Stimulated activated CD8-positive, alpha-beta memory T cell treated with anti-CD3 and anti-CD28 coated beads, Interleukin-15, amount 100 ng/mL, for 24 hours (primary cell): ENCODE results near the gene NONO.
"Not testable (repeated sequence)": the region's sequence is repeated elsewhere in the genome, so short reads cannot be mapped to it uniquely, and the experiment has no call there.

ENCODE experiments used
- DNase-seq: peaks from one replicate; pipeline ENCODE4 v3.0.0-alpha.2; 2020; ENCODE audit warnings: low read depth

NONO gene

GRCh38 chrX:71283403-71284143, at the start of gene NONO:
Gene NONO (plus strand): TSS chrX:71283635. CDS start chrX:71290638, 7,003 bp downstream.
- peak; percentile 34 for DNase-seq

DNA sequence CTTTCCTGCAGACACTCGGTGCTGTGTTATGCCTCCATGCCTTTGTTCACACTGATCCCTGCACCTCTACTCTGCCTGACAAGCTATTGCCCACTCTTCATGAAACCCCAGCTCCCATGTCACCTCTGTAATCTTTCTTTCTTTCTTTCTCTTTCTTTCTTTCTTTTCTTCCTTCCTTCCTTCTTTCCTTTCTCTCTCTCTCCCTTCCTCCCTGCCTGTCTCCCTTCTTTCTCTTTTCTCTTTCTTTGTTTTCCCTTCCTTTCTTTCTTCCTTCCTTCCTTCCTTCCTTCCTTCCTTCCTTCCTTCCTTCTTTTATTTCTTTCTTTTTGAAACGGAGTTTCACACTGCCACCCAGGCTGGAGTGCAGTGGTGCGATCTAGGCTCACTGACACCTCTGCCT, 48.0 kb upstream of the NONO start:
- DNase-seq = no peak

DNA sequence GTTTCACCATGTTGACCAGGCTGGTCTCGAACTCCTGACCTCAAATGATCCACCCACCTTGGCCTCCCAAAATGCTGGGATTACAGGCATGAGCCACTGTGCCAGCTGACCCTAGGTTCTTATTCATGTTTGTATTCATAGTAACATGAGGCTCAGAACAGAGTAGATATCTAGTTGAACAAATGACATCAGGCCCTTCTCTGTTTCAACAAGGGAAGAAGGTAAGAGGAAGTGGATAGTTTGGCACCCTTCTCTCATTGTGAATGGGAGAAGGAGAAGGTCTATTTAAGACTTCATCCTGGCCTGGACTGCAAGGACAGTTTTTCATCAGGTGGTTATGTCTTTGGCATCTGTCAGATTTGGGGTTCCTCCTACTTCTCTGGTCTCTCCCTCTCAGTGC, 46.6 kb upstream of the NONO start:
- no peak for DNase-seq

DNA sequence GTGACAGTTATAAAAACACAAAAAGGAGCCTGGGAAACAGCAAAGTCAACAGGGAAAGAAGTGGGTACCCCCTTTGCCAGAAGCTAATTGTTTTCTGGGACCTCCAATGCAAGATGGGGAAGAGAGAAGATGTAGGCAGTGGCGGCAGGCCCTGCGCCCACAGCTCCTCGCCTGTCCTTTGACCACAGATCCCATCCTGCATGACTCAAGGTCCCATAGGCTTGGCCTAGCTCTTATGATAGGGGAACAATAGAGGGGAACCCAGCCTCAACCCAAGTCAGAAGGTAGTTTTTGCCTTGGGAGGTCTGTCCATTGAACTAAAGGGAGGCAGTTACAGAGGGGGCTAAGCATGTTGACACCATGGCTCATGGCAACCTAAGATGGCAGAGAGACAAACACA, 43.7 kb upstream of the NONO start:
- no peak for DNase-seq

GRCh38 chrX:71241301-71241700, 42.1 kb upstream of the NONO start:
- DNase-seq = no peak

- DNase-seq = no peak
Measured at GRCh38 chrX:71244359-71245128, 38.9 kb upstream of the NONO start.

- DNase-seq = no peak
Measured at GRCh38 chrX:71245159-71245558, 38.3 kb upstream of the NONO start.

GRCh38 chrX:71250841-71251240, 32.6 kb upstream of the NONO start:
- no peak for DNase-seq

GRCh38 chrX:71251466-71251973, 31.9 kb upstream of the NONO start:
- DNase-seq = no peak

- DNase-seq = no peak
Measured at GRCh38 chrX:71252221-71252620, 31.2 kb upstream of the NONO start.

GRCh38 chrX:71253253-71254091, 30.0 kb upstream of the NONO start:
- DNase-seq = no peak

GRCh38 chrX:71254092-71254963, 29.1 kb upstream of the NONO start, which contains the start of gene ZMYM3:
Gene ZMYM3 (minus strand): TSS chrX:71254140. CDS start chrX:71253255, 885 bp downstream.
- DNase-seq = peak; percentile 49

GRCh38 chrX:71256051-71256450, 27.4 kb upstream of the NONO start:
- no peak for DNase-seq

GRCh38 chrX:71256856-71257255, 26.6 kb upstream of the NONO start:
- no peak for DNase-seq

- not testable (repeated sequence) for DNase-seq
Measured at GRCh38 chrX:71268624-71269023, 14.8 kb upstream of the NONO start.

DNA sequence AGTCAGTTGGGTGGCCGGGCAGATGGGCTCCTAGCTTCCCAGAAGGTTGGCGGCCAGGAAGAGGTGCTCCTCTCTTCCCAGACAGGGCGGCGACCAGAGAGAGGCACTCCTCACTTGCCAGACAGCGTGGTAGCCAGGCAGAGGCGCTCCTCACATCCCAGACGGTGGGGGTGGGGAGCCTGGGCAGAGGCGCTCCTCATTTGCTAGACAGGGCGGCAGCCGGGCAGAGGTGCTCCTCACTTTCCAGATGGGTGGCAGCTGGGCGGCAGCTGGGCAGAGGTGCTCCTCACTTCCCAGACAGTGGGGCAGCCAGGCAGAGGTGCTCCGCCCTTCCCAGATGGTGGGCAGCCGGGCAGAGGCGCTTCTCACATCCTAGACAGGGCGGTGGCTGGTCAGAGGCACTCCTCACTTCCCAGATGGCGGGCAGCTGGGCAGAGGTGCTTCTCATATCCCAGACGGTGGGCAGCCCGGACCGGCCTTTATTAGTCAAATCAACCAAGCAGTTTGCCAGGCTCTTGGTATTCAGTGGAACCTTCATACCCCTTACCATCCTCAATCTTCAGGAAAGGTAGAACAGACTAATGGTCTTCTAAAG, 13.5 kb upstream of the NONO start:
- no peak for DNase-seq

GRCh38 chrX:71272313-71272712, 11.1 kb upstream of the NONO start:
- DNase-seq = not testable (repeated sequence)

GRCh38 chrX:71281300-71281699, 2.1 kb upstream of the NONO start:
- DNase-seq = not testable (repeated sequence)

DNA sequence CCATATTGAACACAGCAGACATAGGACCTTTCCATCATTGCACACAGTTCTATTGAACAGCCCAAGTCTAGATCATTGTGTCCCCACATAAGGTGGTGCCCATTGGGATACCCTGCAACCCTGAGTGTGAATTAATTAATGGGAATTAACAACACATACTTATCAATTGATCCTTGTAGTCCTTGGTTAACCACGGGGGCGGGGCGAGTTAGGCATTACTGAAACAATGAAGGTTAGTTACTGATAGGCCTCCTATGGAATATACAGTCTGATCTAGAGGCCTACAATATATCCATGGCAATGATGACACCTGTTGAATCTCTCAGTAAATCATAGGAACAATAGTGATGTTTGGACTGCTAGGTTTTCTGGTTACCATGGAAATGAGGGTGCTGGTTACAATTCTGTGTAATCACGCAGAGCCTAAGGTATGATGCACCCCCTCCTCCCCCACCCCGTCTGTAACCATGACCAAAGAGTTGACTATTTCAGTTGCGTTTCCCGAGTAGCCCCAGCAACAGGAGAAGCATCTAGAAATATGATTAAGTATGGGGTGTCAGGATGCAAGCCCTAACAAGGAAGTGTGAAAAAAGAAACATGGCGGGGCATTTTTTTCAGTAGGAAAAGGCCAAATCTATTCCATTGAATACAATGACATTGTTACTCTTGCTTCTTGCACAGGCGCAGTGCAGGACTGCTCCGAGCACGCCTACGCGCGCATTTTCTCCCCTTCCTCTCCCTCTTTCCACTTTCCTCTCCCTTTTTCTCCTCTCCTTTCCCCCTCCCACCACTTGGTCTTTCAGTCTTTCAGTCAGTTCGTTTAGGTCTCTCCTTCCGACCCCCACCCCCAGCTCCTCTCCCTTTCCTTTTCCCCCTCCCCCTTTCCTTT, 677 bp upstream of the NONO start:
- DNase-seq = no peak

DNA sequence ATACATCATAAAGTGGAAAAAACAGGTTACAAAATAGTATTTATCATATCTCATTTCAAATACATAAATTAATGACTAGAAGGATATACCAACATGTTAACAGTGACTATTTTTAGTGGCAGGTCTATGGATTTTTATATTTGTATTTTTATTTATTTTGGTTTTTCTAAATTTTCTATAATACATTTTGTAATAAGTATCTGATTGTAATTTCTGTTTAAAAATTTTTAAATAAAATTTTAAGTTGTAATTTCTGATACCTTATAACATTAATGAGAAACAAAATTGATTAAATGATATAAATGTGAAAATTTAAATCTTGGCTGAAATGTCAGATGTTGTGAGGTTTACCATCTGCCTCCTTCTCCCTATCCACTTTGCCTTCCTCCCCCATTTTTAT, 2.5 kb downstream of the NONO start:
- no peak for DNase-seq
